Measurements from ENCODE around the gene OR10A2.
"Not testable (repeated sequence)": the region's sequence is repeated elsewhere in the genome, so short reads cannot be mapped to it uniquely, and the experiment has no call there.

Gene OR10A2

DNA sequence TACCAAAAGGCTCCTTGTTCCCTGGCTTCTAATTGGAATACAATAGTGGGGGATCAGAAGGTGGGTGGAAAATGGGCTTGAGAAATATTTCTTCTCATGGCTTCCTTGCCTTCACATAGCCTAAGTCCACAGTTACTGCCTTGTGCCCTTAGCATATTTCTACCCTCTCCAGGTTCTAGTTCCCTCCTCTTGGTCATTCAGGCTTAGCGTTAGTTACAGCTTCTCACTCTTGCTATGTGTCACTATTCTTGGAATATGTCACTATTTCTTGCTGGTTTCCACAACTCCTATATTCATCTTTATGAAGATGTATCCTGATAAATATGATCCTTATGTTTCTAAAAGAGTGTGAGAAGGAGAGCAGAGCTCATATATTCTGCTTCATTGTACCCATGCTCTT is 27.0 kb downstream of the OR10A2 start:
- no peaks in the 10 kb centered on the region for H3K4me1 ChIP-seq (ENCODE audit: control insufficient read depth, insufficient read depth, low read length)
- H3K36me3 ChIP-seq (ENCODE audit: control insufficient read depth, insufficient read depth, low read length): no peaks in the 10 kb centered on the region
- no peak overlapping the region for H3K9ac ChIP-seq (ENCODE audit: low read length)
- H3K9me3 ChIP-seq (ENCODE audit: control insufficient read depth, low read length): no peaks in the 10 kb centered on the region
- H3K4me3 ChIP-seq (ENCODE audit: low read length): no peak overlapping the region
- no peaks in the 10 kb centered on the region for H3K27me3 ChIP-seq (ENCODE audit: control insufficient read depth, insufficient read depth, low read length)

DNA sequence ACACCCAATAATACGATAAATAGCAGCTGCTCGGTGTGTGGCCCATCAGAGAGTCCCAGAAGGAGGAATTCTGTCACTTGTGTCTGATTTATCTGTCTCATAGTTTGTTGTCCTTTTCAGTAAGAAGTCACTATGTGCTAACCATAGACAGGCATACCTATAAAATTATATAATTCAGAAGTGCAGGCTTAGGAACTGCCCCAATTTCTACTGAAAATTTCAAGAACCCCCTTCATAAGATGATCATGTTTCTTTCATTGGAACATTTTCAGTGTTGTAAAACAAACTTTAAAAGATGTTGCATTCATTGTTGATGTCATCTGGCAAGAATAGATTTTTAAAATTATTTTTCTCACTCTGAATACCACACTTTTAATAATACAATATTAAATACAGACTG is 29.5 kb downstream of the OR10A2 start, which contains the start of gene OR2D2:
Gene OR2D2, minus strand, starts transcription at position 101 of the 400 bp plus-strand sequence. Its CDS starts 0 bp downstream, at position 101.
- Histone ChIP-seq H3K4me3 (ENCODE audit: low read length) (no peak within 1 kb of the TSS), H3K9me3 (ENCODE audit: control insufficient read depth, low read length) (no peaks in the 10 kb centered on the region), H3K9ac (ENCODE audit: low read length) (no peak within 1 kb of the TSS), H3K4me1 (ENCODE audit: control insufficient read depth, insufficient read depth, low read length) (no peaks in the 10 kb centered on the region), H3K27me3 (ENCODE audit: control insufficient read depth, insufficient read depth, low read length) (no peaks in the 10 kb centered on the region), H3K36me3 (ENCODE audit: control insufficient read depth, insufficient read depth, low read length) (no peaks in the 10 kb centered on the region)

DNA sequence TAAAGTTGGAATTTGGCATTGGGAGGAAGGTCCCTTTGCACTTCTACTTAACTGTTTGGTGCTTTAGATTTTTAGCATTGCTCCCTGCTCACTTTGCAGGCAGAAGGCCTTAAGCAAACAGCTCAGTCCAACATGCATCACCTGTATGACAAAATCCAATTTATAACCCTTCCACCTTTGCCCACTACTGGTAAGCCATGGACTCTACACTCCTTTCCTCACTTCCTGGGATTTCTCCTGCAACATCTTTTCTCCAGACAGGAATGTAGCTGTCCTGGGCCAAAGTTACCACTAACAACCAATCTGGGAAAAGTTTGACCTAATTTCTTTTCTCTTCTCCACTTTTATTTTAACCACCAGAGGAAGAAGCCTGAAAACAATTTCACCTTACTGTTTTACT is 31.2 kb downstream of the OR10A2 start:
- Histone ChIP-seq H3K36me3 (ENCODE audit: control insufficient read depth, insufficient read depth, low read length) (no peaks in the 10 kb centered on the region), H3K4me3 (ENCODE audit: low read length) (no peak overlapping the region), H3K9me3 (ENCODE audit: control insufficient read depth, low read length) (no peaks in the 10 kb centered on the region), H3K27me3 (ENCODE audit: control insufficient read depth, insufficient read depth, low read length) (no peaks in the 10 kb centered on the region), H3K9ac (ENCODE audit: low read length) (no peak overlapping the region), H3K4me1 (ENCODE audit: control insufficient read depth, insufficient read depth, low read length) (no peaks in the 10 kb centered on the region)

DNA sequence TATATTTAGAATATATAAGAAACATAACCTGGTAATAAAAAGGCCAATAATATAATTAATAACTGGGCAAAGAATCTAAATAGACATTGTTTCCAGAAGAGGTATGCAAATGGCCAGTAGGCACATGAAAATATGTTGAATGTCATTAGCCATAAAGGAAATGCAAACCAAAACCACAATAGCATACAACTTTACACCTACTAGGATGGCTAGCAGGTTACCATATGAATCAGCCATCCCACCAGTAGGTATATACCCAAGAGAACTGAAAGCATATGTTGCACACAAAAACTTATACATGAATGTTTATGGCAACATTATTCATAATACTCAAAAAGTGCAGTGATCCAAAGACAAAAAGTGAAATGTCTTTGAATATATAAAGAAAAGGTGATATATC is 32.2 kb downstream of the OR10A2 start:
- Histone ChIP-seq H3K27me3 (ENCODE audit: control insufficient read depth, insufficient read depth, low read length) (no peaks in the 10 kb centered on the region), H3K9me3 (ENCODE audit: control insufficient read depth, low read length) (no peaks in the 10 kb centered on the region), H3K4me3 (ENCODE audit: low read length) (no peak overlapping the region), H3K36me3 (ENCODE audit: control insufficient read depth, insufficient read depth, low read length) (no peaks in the 10 kb centered on the region), H3K4me1 (ENCODE audit: control insufficient read depth, insufficient read depth, low read length) (no peaks in the 10 kb centered on the region), H3K9ac (ENCODE audit: low read length) (no peak overlapping the region)

DNA sequence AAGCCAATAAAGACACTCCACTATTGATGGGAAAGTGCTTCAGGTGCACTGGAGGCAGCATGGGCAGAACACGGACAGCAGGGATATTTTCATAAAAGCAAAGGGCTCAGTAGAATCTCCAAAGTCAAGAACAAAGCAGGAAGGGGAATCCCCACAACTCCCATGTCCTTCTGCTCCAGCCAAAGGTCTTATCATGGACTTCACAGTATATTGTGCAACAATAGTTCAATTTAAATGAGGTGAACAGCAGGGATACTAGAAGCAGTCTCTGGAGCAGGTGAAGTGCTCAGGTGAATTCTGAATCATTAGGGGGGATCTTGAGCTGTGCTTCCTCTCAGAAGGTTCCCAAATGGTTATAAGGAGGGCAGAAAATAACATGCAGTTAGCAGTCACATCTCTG is 36.1 kb downstream of the OR10A2 start:
- Histone ChIP-seq H3K4me1 (ENCODE audit: control insufficient read depth, insufficient read depth, low read length) (no peaks in the 10 kb centered on the region), H3K9me3 (ENCODE audit: control insufficient read depth, low read length) (no peaks in the 10 kb centered on the region)

DNA sequence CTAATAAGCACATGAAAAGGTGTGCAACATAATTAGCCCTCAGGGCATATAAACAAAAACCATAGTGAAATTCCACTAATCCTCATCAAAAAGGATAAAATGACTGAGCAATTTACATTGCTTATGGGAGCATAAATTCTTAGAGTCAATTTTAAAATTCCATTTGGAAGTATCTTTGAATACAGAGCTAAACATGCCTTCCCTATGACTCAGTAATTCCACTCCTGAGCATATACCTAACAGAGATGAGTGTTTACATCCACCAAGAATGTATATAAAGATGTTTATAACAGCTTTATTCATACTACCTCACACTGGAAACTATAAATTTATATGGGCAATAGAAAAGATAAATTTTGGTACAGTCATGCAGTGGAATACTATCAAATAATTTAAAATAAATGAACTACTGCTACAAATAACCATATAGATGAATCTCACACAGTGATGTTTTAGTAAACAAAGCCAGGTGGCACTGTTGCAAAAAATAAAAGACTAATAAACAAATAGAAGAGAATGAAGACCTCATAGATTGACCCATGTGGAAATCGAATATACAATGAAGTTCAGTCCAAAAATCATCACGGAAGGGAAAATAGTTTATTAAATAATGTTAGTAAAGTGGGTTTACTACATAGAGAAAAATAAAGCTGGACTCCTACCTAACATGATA is 37.6 kb downstream of the OR10A2 start:
- no peaks in the 10 kb centered on the region for H3K36me3 ChIP-seq (ENCODE audit: control insufficient read depth, insufficient read depth, low read length)
- no peaks in the 10 kb centered on the region for H3K9me3 ChIP-seq (ENCODE audit: control insufficient read depth, low read length)
- H3K9ac ChIP-seq (ENCODE audit: low read length): no peak overlapping the region
- no peaks in the 10 kb centered on the region for H3K4me1 ChIP-seq (ENCODE audit: control insufficient read depth, insufficient read depth, low read length)
- H3K4me3 ChIP-seq (ENCODE audit: low read length): no peak overlapping the region
- no peaks in the 10 kb centered on the region for H3K27me3 ChIP-seq (ENCODE audit: control insufficient read depth, insufficient read depth, low read length)

More for the DNA sequence above, 36.1 kb downstream of the OR10A2 start:
- H3K27me3 ChIP-seq (ENCODE audit: control insufficient read depth, insufficient read depth, low read length): no peaks in the 10 kb centered on the region
- H3K36me3 ChIP-seq (ENCODE audit: control insufficient read depth, insufficient read depth, low read length): no peaks in the 10 kb centered on the region
- H3K9ac ChIP-seq (ENCODE audit: low read length): no peak overlapping the region
- no peak overlapping the region for H3K4me3 ChIP-seq (ENCODE audit: low read length)

DNA sequence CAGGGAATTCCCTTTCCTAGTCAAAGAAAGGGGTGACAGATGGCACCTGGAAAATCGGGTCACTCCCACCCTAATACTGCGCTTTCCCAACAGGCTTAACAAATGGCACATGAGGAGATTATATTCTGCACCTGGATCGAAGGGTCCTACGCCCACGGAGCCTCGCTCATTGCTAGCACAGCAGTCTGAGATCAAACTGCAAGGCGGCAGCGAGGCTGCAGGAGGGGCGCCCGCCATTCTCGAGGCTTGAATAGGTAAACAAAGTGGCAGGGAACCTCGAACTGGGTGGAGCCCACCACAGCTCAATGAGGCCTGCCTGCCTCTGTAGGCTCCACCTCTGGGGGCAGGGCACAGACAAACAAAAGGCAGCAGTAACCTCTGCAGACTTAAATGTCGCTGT is 41.9 kb downstream of the OR10A2 start:
- H3K9me3 ChIP-seq (ENCODE audit: control insufficient read depth, low read length); H3K4me3 ChIP-seq (ENCODE audit: low read length); H3K27me3 ChIP-seq (ENCODE audit: control insufficient read depth, insufficient read depth, low read length); H3K36me3 ChIP-seq (ENCODE audit: control insufficient read depth, insufficient read depth, low read length); H3K9ac ChIP-seq (ENCODE audit: low read length); H3K4me1 ChIP-seq (ENCODE audit: control insufficient read depth, insufficient read depth, low read length): not testable (repeated sequence)

DNA sequence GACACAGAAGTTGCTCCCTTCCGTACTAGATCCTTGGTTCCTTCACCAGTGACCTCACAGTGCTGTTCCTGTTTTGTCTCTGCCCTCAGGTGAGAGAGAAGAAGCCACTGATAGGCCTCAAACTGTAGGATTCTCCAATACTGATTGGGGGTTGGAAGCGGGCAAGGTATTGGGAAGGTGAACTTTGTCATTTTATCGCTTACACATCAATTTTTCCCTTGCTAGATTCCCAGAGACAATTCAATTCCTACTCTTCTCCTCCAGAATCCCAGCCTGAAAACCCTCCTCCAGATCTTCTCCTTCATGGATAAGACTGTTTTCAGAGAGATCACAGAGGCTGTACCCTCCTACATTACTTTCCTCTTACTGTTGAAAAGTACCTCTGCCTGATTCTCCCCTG is 48.5 kb downstream of the OR10A2 start:
- Histone ChIP-seq H3K27me3 (ENCODE audit: control insufficient read depth, insufficient read depth, low read length) (no peaks in the 10 kb centered on the region), H3K4me3 (ENCODE audit: low read length) (no peak overlapping the region), H3K9me3 (ENCODE audit: control insufficient read depth, low read length) (no peaks in the 10 kb centered on the region), H3K9ac (ENCODE audit: low read length) (no peak overlapping the region), H3K36me3 (ENCODE audit: control insufficient read depth, insufficient read depth, low read length) (no peaks in the 10 kb centered on the region), H3K4me1 (ENCODE audit: control insufficient read depth, insufficient read depth, low read length) (no peaks in the 10 kb centered on the region)

DNA sequence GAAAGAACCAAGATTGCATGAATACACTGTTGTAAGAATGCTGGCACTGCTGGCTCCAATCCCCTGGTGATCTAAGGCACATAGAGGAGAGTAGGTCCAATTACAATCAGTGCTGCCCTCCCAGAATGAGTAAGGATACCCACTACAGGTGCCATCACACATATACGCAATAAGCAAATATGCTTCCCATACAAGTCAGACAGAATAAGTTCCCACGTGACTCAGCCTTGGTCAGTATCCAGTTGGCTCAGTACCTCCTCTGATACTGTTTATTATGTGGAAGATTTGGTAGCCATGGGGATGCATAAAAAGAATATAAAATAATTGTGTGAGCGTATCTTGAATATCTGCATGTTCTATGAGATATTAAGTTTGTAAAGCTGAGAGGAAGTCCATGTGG is 49.1 kb downstream of the OR10A2 start:
- Histone ChIP-seq H3K4me1 (ENCODE audit: control insufficient read depth, insufficient read depth, low read length) (no peaks in the 10 kb centered on the region), H3K27me3 (ENCODE audit: control insufficient read depth, insufficient read depth, low read length) (no peaks in the 10 kb centered on the region), H3K9ac (ENCODE audit: low read length) (no peak overlapping the region), H3K4me3 (ENCODE audit: low read length) (no peak overlapping the region), H3K36me3 (ENCODE audit: control insufficient read depth, insufficient read depth, low read length) (no peaks in the 10 kb centered on the region), H3K9me3 (ENCODE audit: control insufficient read depth, low read length) (no peaks in the 10 kb centered on the region)

DNA sequence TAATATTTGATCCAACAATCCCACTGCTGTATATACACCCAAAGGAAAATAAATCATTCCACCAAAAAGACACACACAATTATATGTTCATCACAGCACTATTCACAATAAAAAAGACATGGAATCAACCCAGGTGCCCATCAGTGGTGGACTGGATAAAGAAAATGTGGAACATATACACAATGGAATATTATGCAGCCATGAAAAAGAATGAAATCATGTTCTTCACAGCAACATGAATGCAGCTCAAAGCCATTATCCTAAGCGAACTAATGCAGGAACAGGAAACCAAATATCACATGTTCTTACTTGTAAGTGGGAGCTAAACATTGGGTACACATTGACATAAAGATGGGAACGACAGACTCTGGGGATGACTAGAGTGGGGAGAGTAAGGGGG is 56.8 kb downstream of the OR10A2 start:
- Histone ChIP-seq H3K4me3 (ENCODE audit: low read length) (no peak overlapping the region), H3K9ac (ENCODE audit: low read length) (no peak overlapping the region), H3K4me1 (ENCODE audit: control insufficient read depth, insufficient read depth, low read length) (no peaks in the 10 kb centered on the region), H3K27me3 (ENCODE audit: control insufficient read depth, insufficient read depth, low read length) (no peaks in the 10 kb centered on the region), H3K36me3 (ENCODE audit: control insufficient read depth, insufficient read depth, low read length) (no peaks in the 10 kb centered on the region), H3K9me3 (ENCODE audit: control insufficient read depth, low read length) (no peaks in the 10 kb centered on the region)

DNA sequence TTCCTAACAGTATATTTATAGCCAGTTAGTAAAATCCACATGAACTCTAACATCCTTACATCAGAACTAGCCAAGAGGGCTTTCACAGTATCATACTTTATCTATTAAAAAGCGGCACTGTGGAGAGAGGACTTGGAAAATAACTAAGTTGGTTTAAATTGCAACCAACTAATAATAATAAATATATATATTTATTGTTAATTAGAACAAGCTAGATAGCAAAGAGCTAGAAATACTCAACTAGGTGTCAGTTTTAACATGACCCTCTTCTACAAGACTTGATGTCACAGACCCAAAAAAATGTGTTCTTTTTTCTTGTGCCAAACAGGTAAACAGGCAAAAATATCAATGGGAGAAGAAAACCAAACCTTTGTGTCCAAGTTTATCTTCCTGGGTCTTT is 57.8 kb downstream of the OR10A2 start, which contains the start of gene OR2D3:
Gene OR2D3, plus strand, starts transcription at position 301 of the 400 bp plus-strand sequence. Its CDS starts 0 bp downstream, at position 301.
- Histone ChIP-seq H3K27me3 (ENCODE audit: control insufficient read depth, insufficient read depth, low read length) (no peaks in the 10 kb centered on the region), H3K36me3 (ENCODE audit: control insufficient read depth, insufficient read depth, low read length) (no peaks in the 10 kb centered on the region), H3K4me3 (ENCODE audit: low read length) (no peak within 1 kb of the TSS), H3K4me1 (ENCODE audit: control insufficient read depth, insufficient read depth, low read length) (no peaks in the 10 kb centered on the region), H3K9me3 (ENCODE audit: control insufficient read depth, low read length) (no peaks in the 10 kb centered on the region), H3K9ac (ENCODE audit: low read length) (no peak within 1 kb of the TSS)
